OCI-LY7 (cell line): Measurements from ENCODE around the gene NAV2. TPM values are rescaled to one million over a fixed set of nuclear protein-coding genes. Genes with fewer than 3 reads are reported as not detected.

Experiments used
- BruUV-seq: library from RNA; stranded (reverse); fragments of 400-500 nt; replicated peaks from 2 replicates; lab custom pipeline; 2021; lab: Mats Ljungman, UMichigan
- CTCF ChIA-PET: fragments of 300-600 bp; sonication (Branson Sonifier 250); formaldehyde crosslinking; loops from one replicate; lab custom pipeline; 2022; ENCODE audit warnings: antibody characterized with exemption; ENCODE audit not compliant: unreplicated experiment; lab: Charles Lee
- POLR2A ChIA-PET: fragments of 300-600 bp; sonication (Branson Sonifier 250); formaldehyde crosslinking; loops from one replicate; lab custom pipeline; 2022; ENCODE audit warnings: antibody characterized with exemption; lab: Charles Lee
- DNase-seq: peaks from one replicate; pipeline ENCODE4 v3.0.0-alpha.2; 2015; ENCODE audit warnings: low spot score
- H2AFZ ChIP-seq: fragments of 200-600 bp; sonication (generic), shearing (Covaris generic); 2 replicates; pipeline ENCODE4 v1.6.1; 2014; ENCODE audit warnings: mild to moderate bottlenecking, antibody characterized with exemption, low read length, moderate library complexity
- H3K27ac ChIP-seq: fragments of 200-600 bp; sonication (generic); 2 replicates; pipeline ENCODE4 v1.5.1; 2014; ENCODE audit warnings: mixed run types, low read depth, mild to moderate bottlenecking, moderate library complexity, low read length, inconsistent platforms; ENCODE audit not compliant: poor library complexity, severe bottlenecking
- H3K36me3 ChIP-seq: fragments of 200-600 bp; sonication (generic); 2 replicates; pipeline ENCODE4 v1.6.1; 2014; ENCODE audit warnings: mild to moderate bottlenecking, antibody characterized with exemption, low read length, moderate library complexity, mixed read lengths; ENCODE audit not compliant: insufficient read depth
- H3K4me1 ChIP-seq: fragments of 200-600 bp; sonication (generic); 2 replicates; pipeline ENCODE4 v1.5.1; 2014; ENCODE audit warnings: mild to moderate bottlenecking, low read length; ENCODE audit not compliant: insufficient read depth, poor library complexity, severe bottlenecking
- H3K4me2 ChIP-seq: fragments of 200-600 bp; sonication (generic); 2 replicates; pipeline ENCODE4 v1.6.1; 2014; ENCODE audit warnings: mild to moderate bottlenecking, low read length
- H3K4me3 ChIP-seq: fragments of 200-600 bp; sonication (generic); 2 replicates; pipeline ENCODE4 v1.5.1; 2014; ENCODE audit warnings: mild to moderate bottlenecking, low read depth, low read length; ENCODE audit not compliant: poor library complexity, severe bottlenecking
- H3K79me2 ChIP-seq: fragments of 200-600 bp; sonication (generic); 2 replicates; pipeline ENCODE4 v1.6.1; 2016; ENCODE audit warnings: low read depth, mild to moderate bottlenecking, low read length, moderate library complexity, mixed read lengths; ENCODE audit not compliant: insufficient read depth
- H3K9me2 ChIP-seq: fragments of 200-600 bp; sonication (generic); 2 replicates; pipeline ENCODE4 v1.6.1; 2016; ENCODE audit warnings: mild to moderate bottlenecking, low read length, mixed read lengths; ENCODE audit not compliant: insufficient read depth
- H3K9me3 ChIP-seq: fragments of 200-600 bp; sonication (generic); 2 replicates; pipeline ENCODE4 v1.6.1; 2014; ENCODE audit warnings: mild to moderate bottlenecking, mixed run types, low read length, mixed read lengths
- H4K20me1 ChIP-seq: fragments of 200-600 bp; sonication (generic); 2 replicates; pipeline ENCODE4 v1.6.1; 2014; ENCODE audit warnings: mild to moderate bottlenecking, antibody characterized with exemption, low read length, moderate library complexity, mixed read lengths; ENCODE audit not compliant: insufficient read depth
- EZH2phosphoT487 ChIP-seq: fragments of 200-600 bp; sonication (generic); IDR thresholded peaks from 2 replicates; pipeline ENCODE4 v1.6.1; 2018; ENCODE audit warnings: low read depth, borderline replicate concordance, mild to moderate bottlenecking, mixed run types, antibody characterized with exemption, low read length, moderate library complexity, mixed read lengths
- intact Hi-C: fragments of 100-400 bp; cut with micrococcal nuclease; formaldehyde crosslinking; loops from one replicate; pipeline ENCODE4 v1.10.0; 2022; ENCODE audit not compliant: unreplicated experiment
- total RNA-seq, 2 experiments: library from RNA; depleted of rRNA in 1 of 2; stranded (reverse); fragments of >200 nt in 1 of 2; shearing (Covaris generic) in 1 of 2; gene quantifications; 2 replicates each; pipeline ENCODE4 v1.2.3, GENCODE V29; 2014 to 2022
- TF ChIP-seq, protein P1 (sequence below): fragments of 200-600 bp; sonication (generic); conservative IDR thresholded peaks from 2 replicates; pipeline ENCODE4 v1.5.1; 2014; ENCODE audit warnings: mild to moderate bottlenecking, antibody characterized with exemption, low read length, moderate library complexity, mixed read lengths

NAV2 gene
- total RNA-seq, 2 experiments from 2014 or later = 0.06 to 0.68 TPM

DNA sequence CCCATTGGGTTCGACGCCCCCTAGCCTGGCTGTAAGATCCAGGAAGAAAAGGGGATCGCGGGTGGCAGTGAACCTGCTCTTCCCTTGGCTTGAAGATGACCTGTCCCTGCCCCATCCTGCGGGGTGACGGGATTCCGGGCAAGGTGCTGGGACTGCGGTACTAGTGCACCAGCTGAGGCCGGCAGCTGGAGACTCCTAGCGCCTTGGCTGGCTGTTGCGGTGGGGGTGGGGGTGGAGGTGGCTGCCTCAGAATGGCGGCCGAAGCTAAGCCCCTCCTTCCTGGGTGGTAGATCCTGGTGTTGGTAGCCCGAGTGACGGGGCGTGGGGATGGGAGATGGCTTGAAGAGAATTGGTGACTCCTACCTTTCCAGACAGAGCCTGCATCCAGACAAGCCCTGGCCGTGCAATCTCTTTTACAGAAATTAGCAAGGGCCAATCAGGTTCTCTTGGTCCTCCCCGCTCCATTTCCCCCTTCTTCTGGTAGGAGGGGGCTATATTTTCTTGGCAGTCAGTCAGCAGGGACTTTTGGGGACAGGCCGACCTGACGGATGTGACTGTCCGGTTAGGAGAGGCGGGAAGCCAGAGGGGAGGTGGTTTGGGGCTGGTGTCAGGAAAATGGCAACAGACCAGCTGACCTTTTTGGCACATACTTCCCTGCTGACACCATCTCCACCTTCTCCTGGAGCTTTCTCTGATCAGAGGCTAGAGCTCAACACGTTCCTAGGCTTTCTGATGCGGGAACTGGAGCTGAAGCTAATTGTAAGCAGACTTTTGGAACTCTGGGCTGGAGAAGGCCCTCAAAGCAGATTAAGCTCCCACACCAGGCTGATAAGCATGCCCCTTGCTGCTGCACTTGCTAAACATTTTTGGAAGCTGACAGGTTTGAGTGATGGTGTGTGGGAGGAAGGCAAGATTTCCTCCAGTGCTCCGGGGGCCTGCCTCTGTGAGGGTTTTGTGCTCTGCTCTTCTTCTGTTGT lies 2.0 kb downstream of the NAV2 start:
- DNase-seq = no peak
- Histone ChIP-seq H3K4me3 (no peak overlapping the region), H3K4me2 (no peak overlapping the region), H3K36me3 (no peaks in the 10 kb centered on the region), H3K9me2 (no peaks in the 10 kb centered on the region), H2AFZ (no peak overlapping the region), H3K9me3 (no peaks in the 10 kb centered on the region), H3K79me2 (no peaks in the 10 kb centered on the region), H3K4me1 (peaks cover 7% of the 10 kb centered on the region), H3K27ac (no peak overlapping the region), H4K20me1 (no peaks in the 10 kb centered on the region)
- ChIA-PET CTCF (no interaction called here), POLR2A (interaction anchor here (0.6 kb wide), 1 partner anchor 84 kb away, joined by 3 read pairs; no protein-coding TSS in a partner anchor)
- no peak for TF ChIP-seq EZH2phosphoT487
- TF ChIP-seq, protein P1, sequence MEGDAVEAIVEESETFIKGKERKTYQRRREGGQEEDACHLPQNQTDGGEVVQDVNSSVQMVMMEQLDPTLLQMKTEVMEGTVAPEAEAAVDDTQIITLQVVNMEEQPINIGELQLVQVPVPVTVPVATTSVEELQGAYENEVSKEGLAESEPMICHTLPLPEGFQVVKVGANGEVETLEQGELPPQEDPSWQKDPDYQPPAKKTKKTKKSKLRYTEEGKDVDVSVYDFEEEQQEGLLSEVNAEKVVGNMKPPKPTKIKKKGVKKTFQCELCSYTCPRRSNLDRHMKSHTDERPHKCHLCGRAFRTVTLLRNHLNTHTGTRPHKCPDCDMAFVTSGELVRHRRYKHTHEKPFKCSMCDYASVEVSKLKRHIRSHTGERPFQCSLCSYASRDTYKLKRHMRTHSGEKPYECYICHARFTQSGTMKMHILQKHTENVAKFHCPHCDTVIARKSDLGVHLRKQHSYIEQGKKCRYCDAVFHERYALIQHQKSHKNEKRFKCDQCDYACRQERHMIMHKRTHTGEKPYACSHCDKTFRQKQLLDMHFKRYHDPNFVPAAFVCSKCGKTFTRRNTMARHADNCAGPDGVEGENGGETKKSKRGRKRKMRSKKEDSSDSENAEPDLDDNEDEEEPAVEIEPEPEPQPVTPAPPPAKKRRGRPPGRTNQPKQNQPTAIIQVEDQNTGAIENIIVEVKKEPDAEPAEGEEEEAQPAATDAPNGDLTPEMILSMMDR = no peak
- intact Hi-C loops = no loop called here
- no TSS peak for BruUV-seq

DNA sequence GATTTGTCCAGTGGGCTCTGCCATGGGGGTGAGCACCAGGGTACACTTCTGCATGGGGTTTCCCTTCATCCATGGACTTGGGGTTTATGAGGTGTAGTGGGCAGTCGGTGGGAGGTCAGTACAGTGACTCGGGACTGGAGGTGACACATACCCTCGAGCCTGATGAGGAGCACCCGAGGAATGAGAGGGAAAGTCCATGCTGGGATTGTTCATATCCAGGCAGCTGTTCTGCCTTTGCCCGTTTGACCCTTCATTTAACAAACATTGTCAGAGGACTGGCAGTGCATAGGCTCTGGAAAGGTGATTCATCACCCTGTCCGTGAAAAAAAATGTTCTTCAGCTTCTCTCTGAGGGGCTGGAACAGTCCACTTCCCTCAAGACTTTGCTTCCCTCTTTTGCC lies 2.7 kb downstream of the NAV2 start:
- H3K36me3 ChIP-seq = no peaks in the 10 kb centered on the region

More for the DNA sequence above, 2.7 kb downstream of the NAV2 start:
- H3K9me3 ChIP-seq = no peaks in the 10 kb centered on the region
- H3K4me1 ChIP-seq = peaks cover 7% of the 10 kb centered on the region
- no peak overlapping the region for H3K4me2 ChIP-seq
- H3K9me2 ChIP-seq = no peaks in the 10 kb centered on the region
- H4K20me1 ChIP-seq = no peaks in the 10 kb centered on the region
- ChIA-PET CTCF (no interaction called here), POLR2A (interaction anchor here (0.6 kb wide), 2 partner anchors 85 to 1797 kb away, joined by 3 read pairs; no protein-coding TSS in a partner anchor)
- no peaks in the 10 kb centered on the region for H3K79me2 ChIP-seq
- H3K27ac ChIP-seq = no peak overlapping the region
- BruUV-seq = no TSS peak
- no peak for TF ChIP-seq EZH2phosphoT487
- TF ChIP-seq, protein P1 = no peak
- no peak for DNase-seq
- H2AFZ ChIP-seq = no peak overlapping the region
- no peak overlapping the region for H3K4me3 ChIP-seq
- intact Hi-C loops = no loop called here
